Upper lobe of left lung (tissue), 4 donors: Measurements from ENCODE around the gene RHBDF2.

Source experiments
- POLR2A ChIP-seq, 4 donors: fragments of 450-650 bp; IDR thresholded peaks; one replicate each; pipeline ENCODE4 v1.5.1; 2016 to 2017; ENCODE audit warnings: antibody characterized with exemption in 4 of 4, mild to moderate bottlenecking in 2 of 4
- POLR2AphosphoS5 ChIP-seq, 2 donors: sonication (generic); formaldehyde crosslinking; IDR thresholded peaks; one replicate each; pipeline ENCODE4 v1.5.1; 2017; ENCODE audit warnings: antibody characterized with exemption in 2 of 2
- TF ChIP-seq, protein P1 (sequence below), 6 experiments: fragments of 450-650 bp in 4 of 6; fragments of 200-600 bp in 2 of 6; sonication (generic) in 2 of 6; IDR thresholded peaks; one replicate each; pipeline ENCODE4 v1.5.1; 2016 to 2019; ENCODE audit warnings: antibody characterized with exemption in 6 of 6

DNA sequence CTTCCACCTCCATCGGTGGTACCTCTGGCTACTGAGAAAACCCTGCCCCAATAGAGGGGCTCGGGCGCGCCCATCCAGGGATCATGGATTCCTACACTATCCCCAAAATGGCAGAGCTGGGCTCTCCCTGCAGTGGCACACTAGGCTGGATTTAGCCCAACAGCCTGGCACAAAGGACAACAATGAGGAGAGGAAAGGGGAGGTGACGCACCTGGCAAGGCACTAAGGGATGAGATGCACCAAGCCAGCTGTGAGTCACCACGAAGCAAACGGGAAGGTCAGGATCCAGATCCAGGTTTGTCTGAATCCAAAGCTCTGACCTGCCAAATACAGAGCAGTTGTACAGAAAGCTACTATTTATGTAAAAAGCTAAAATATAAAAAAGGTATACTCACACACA lies 66.4 kb downstream of the RHBDF2 start:
- TF ChIP-seq, protein P1, sequence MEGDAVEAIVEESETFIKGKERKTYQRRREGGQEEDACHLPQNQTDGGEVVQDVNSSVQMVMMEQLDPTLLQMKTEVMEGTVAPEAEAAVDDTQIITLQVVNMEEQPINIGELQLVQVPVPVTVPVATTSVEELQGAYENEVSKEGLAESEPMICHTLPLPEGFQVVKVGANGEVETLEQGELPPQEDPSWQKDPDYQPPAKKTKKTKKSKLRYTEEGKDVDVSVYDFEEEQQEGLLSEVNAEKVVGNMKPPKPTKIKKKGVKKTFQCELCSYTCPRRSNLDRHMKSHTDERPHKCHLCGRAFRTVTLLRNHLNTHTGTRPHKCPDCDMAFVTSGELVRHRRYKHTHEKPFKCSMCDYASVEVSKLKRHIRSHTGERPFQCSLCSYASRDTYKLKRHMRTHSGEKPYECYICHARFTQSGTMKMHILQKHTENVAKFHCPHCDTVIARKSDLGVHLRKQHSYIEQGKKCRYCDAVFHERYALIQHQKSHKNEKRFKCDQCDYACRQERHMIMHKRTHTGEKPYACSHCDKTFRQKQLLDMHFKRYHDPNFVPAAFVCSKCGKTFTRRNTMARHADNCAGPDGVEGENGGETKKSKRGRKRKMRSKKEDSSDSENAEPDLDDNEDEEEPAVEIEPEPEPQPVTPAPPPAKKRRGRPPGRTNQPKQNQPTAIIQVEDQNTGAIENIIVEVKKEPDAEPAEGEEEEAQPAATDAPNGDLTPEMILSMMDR (IDR thresholded peaks at IDR 0.05) = no peak
- TF ChIP-seq POLR2AphosphoS5 (IDR thresholded peaks at IDR 0.05) (no peak), POLR2A (IDR thresholded peaks at IDR 0.05) (no peak)
